Lung (tissue), 12 donors: ENCODE measurements around the gene ELF5. TPM values are rescaled to one million over a fixed set of nuclear protein-coding genes. Genes with fewer than 3 reads are reported as not detected.

Experiments
- ATAC-seq: fragments of 200-7000 bp; cut with Tn5 transposase; one replicate; pipeline ENCODE4 v1.9.1; 2020; ENCODE audit warnings: moderate number of reproducible peaks; ENCODE audit not compliant: insufficient read depth, low FRiP score
- DNase-seq, 3 donors: peaks; one replicate each; pipeline ENCODE4 v3.0.0-alpha.2; 2013 to 2017
- H3K27ac ChIP-seq, 2 donors: one replicate each; pipeline ENCODE4 v1.5.1; 2013; ENCODE audit warnings: mild to moderate bottlenecking in 2 of 2, moderate library complexity in 2 of 2, control low read depth in 1 of 2, inconsistent platforms in 1 of 2, low read depth in 1 of 2, low read length in 1 of 2
- H3K27me3 ChIP-seq, 3 donors: one replicate each; pipeline ENCODE4 v1.5.1; 2013; ENCODE audit warnings: low read length in 2 of 3; ENCODE audit not compliant: control insufficient read depth in 3 of 3, insufficient read depth in 3 of 3
- H3K36me3 ChIP-seq, 4 donors: one replicate each; pipeline ENCODE4 v1.5.1; 2013; ENCODE audit warnings: low read length in 4 of 4, mild to moderate bottlenecking in 1 of 4, moderate library complexity in 1 of 4; ENCODE audit not compliant: control insufficient read depth in 4 of 4, insufficient read depth in 4 of 4
- H3K4me1 ChIP-seq, 5 donors: one replicate each; pipeline ENCODE4 v1.5.1; 2013; ENCODE audit warnings: low read length in 5 of 5, mild to moderate bottlenecking in 2 of 5, moderate library complexity in 1 of 5; ENCODE audit not compliant: control insufficient read depth in 5 of 5, insufficient read depth in 5 of 5
- H3K4me3 ChIP-seq: one replicate; pipeline ENCODE4 v1.5.1; 2013; ENCODE audit warnings: mild to moderate bottlenecking, control low read depth, moderate library complexity
- H3K9ac ChIP-seq, 2 donors: one replicate each; pipeline ENCODE4 v1.5.1; 2013; ENCODE audit warnings: low read length in 2 of 2, control low read depth in 1 of 2; ENCODE audit not compliant: insufficient read depth in 1 of 2
- H3K9me3 ChIP-seq, 4 donors: one replicate each; pipeline ENCODE4 v1.5.1; 2013; ENCODE audit warnings: low read length in 3 of 4, mild to moderate bottlenecking in 1 of 4, moderate library complexity in 1 of 4; ENCODE audit not compliant: control insufficient read depth in 4 of 4, insufficient read depth in 3 of 4
- CTCF ChIP-seq: IDR thresholded peaks from 2 replicates; pipeline ENCODE4 v1.5.1; 2012; ENCODE audit warnings: mild to moderate bottlenecking; ENCODE audit errors: control extremely low read depth, extremely low read depth
- WGBS, 2 donors: extraction: QIAGEN DNeasy Blood & Tissue Kit; methylation state at CpG; one replicate each; pipeline ENCODE4 v1.1.7; 2013; 5-methylcytosine and 5-hydroxymethylcytosine counted together
- polyA plus RNA-seq, 2 donors: library from polyadenylated mRNA; stranded (reverse); fragments of 200-250 nt; gene quantifications; one replicate each; pipeline ENCODE4 v1.2.1, GENCODE V29; 2013
- total RNA-seq, 2 donors: library from RNA; depleted of rRNA in 1 of 2; stranded (reverse); fragments of >200 nt in 1 of 2; gene quantifications; one replicate each; pipeline ENCODE4 v1.2.1, GENCODE V29; 2014 to 2021
- donor health status: control.
- donor health status: control.
- donor health status: Bipolar disorder and iron deficiency.
- donor health status: healthy.
- donor health status: DM: yes; HTN: yes; CAD: no.

ELF5 gene
- total and polyA plus RNA-seq, 4 donors = 1.4 to 24.6 (median 7.2) TPM

DNA sequence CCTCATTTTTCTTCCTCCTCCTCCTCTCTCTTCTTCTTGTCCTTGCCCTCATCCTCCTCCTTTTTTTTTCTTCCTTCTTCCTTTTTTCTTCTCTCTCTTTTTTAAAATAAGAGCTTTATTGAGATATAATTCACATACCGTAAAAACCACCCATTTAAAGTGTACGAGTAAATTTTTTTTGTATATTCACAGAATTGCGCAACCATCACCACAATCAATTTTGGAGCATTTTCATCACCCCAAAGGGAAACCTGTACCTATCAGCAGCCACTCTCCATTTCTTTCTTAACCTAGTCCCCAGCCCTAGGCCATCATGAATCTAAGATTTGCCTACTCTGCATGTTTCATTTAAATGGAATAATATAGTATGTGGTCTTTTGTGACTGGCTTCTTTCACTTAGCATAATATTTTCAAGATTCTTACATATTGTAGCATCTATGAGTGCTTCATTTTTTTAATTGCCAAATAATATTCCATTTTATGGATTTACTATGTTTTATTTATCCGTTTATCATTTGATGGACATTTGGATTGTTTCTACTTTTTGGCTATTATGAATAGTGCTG is 39.9 kb downstream of the ELF5 start:
- Histone ChIP-seq H3K4me3 (no peak overlapping the region), H3K9ac (no peak overlapping the region), H3K9me3 (no peaks in the 10 kb centered on the region), H3K4me1 (peaks cover 0 to 3% (median 0%) of the 10 kb centered on the region in 5 donors), H3K27me3 (no peaks in the 10 kb centered on the region), H3K27ac (no peak overlapping the region), H3K36me3 (peaks cover 22 to 40% (median 30%) of the 10 kb centered on the region in 4 donors)
- no peak for TF ChIP-seq CTCF
- 74 to 82% methylated on average over 4 of the region's 4 CpGs for WGBS, 2 donors
- ATAC-seq (no peak), DNase-seq (no peak)

DNA sequence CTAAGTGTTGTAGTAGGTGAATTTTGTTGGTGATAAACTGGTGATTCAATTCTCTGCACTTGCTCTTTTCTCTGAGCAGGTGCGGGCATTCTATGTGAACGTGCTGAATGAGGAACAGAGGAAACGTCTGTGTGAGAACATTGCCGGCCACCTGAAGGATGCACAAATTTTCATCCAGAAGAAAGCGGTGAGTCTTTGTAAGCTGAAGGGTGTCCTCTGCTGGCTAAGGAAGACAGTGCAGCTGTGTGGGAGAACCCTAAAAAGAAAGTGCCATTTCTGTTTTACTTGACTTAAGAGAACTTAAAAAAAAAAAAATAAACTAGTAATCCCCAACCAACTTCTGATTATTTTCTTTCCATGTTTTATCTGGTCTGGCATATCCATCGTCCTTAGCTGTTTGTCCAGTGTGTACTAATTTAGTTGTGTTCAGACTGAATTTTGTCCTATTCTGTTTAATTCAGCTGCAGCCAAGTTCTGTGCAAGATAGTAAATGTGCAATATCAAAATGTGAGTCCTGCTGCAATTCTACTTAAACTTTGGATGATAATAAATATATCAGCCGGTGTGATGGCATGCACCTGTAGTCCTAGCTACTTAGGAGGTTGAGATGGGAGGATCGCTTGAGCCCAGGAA is 45.3 kb downstream of the ELF5 start:
- H3K9ac ChIP-seq = no peak overlapping the region
- H3K4me1 ChIP-seq = no peaks in the 10 kb centered on the region
- no peak overlapping the region for H3K27ac ChIP-seq
- 62 to 74% methylated on average over 8 of the region's 8 CpGs for WGBS, 2 donors
- H3K9me3 ChIP-seq = peaks cover 0 to 10% (median 1%) of the 10 kb centered on the region in 4 donors
- no peaks in the 10 kb centered on the region for H3K27me3 ChIP-seq
- DNase-seq = no peak
- peak; percentile 83 for ATAC-seq
- H3K4me3 ChIP-seq = no peak overlapping the region
- peak; percentile 14 for TF ChIP-seq CTCF
- H3K36me3 ChIP-seq = peaks cover 36 to 83% (median 68%) of the 10 kb centered on the region in 4 donors

DNA sequence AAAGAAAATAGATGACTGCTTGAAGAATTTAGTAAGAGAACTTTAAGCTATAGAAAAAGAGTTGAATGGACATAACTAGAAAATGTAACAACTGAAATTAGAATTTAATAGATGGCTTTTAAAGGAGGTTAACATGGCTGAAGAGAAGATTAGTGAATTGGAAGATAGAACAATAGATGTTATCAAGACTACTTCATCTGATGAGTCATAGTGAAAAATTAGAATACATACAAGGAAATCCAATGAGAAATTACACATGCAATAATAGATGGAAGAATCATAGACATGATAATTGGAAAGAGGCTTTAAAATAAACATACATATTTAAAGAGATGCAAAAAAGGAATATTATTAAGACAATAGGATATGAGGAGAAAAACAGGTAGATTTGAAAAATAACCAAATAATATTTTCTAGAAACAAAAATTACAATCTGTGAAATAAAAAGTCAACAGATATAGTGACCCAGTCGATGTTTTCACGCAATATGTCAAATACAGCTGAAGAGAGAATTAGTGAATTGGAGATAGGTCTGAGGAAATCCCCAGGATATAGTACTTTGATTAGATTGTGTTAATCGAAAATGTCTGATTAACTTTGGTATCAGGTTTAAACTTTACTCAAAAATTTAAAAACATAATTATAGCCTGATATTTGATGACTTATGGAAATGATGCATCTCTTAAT is 46.6 kb downstream of the ELF5 start:
- TF ChIP-seq CTCF = no peak
- 78 to 99% methylated on average over 3 of the region's 3 CpGs for WGBS, 2 donors
- H3K9ac ChIP-seq = no peak overlapping the region
- no peaks in the 10 kb centered on the region for H3K4me1 ChIP-seq
- no peaks in the 10 kb centered on the region for H3K27me3 ChIP-seq
- DNase-seq (peak in 2 of 3 donors; percentile 17 to 19), ATAC-seq (no peak)
- H3K27ac ChIP-seq = no peak overlapping the region
- peaks cover 0 to 10% (median 1%) of the 10 kb centered on the region in 4 donors for H3K9me3 ChIP-seq
- H3K4me3 ChIP-seq = no peak overlapping the region
- H3K36me3 ChIP-seq = peaks cover 37 to 72% (median 65%) of the 10 kb centered on the region in 4 donors
